HCT116 (cell line): ENCODE data around the gene HCN3. TPM values are rescaled to one million over a fixed set of nuclear protein-coding genes. Genes with fewer than 3 reads are reported as not detected.

Source experiments
- ATAC-seq: fragments of 200-7000 bp; cut with Tn5 transposase; 2 replicates; pipeline ENCODE4 v1.9.1; 2020; ENCODE audit warnings: mild to moderate bottlenecking, moderate library complexity
- BruUV-seq: library from RNA; stranded (reverse); fragments of 400-500 nt; replicated peaks from 2 replicates; lab custom pipeline; 2021; lab: Mats Ljungman, UMichigan
- CTCF ChIA-PET: fragments of 300-600 bp; sonication (Branson Sonifier 250); formaldehyde crosslinking; loops from one replicate; lab custom pipeline; 2021; ENCODE audit warnings: antibody characterized with exemption; lab: Charles Lee
- POLR2A ChIA-PET: fragments of 300-600, 350-600 bp; sonication (Branson Sonifier 250); formaldehyde crosslinking; loops from one replicate; lab custom pipeline; 2021; ENCODE audit warnings: antibody characterized with exemption; lab: Charles Lee
- RAD21 ChIA-PET, 2 experiments: fragments of 300-600 bp; sonication (Branson Sonifier 250); formaldehyde crosslinking; loops; one replicate each; lab custom pipeline; 2023; ENCODE audit warnings: low total read pairs in 2 of 2; ENCODE audit not compliant: uncharacterized antibody in 2 of 2, unreplicated experiment in 2 of 2, low non-redundant PET in 1 of 2; lab: Charles Lee
- DNase-seq: peaks from one replicate; pipeline ENCODE4 v3.0.0-alpha.2; 2010; ENCODE audit warnings: low read depth, low spot score
- H2AFZ ChIP-seq: fragments of 200-600 bp; shearing (Covaris generic), sonication (generic); 2 replicates; pipeline ENCODE4 v1.6.1; 2017; ENCODE audit warnings: low read depth, mixed run types, mixed read lengths, antibody characterized with exemption, low read length; ENCODE audit not compliant: poor library complexity, severe bottlenecking
- H3K27ac ChIP-seq: 2 replicates; pipeline ENCODE4 v1.5.1; 2012; ENCODE audit warnings: low read depth, low read length
- H3K27me3 ChIP-seq: fragments of 200-600 bp; sonication (generic); 2 replicates; pipeline ENCODE4 v1.6.1; 2016; ENCODE audit warnings: mixed run types, low read length, mixed read lengths; ENCODE audit not compliant: insufficient read depth
- H3K36me3 ChIP-seq, 2 experiments: fragments of 200-500 bp in 1 of 2; fragments of 200-600 bp in 1 of 2; sonication (Bioruptor generic) in 1 of 2; sonication (generic) in 1 of 2; 2 replicates each; pipeline versions ENCODE4 v1.5.1 to v1.6.1; 2014 to 2016; ENCODE audit warnings: low read length in 2 of 2, inconsistent platforms in 1 of 2, mixed read lengths in 1 of 2, mixed run types in 1 of 2; ENCODE audit not compliant: insufficient read depth in 2 of 2, control insufficient read depth in 1 of 2
- H3K4me1 ChIP-seq, 2 experiments: fragments of 200-600 bp in 1 of 2; sonication (generic) in 1 of 2; 2 replicates each; pipeline versions ENCODE4 v1.5.1 to v1.6.1; 2012 to 2017; ENCODE audit warnings: low read length in 2 of 2, inconsistent platforms in 1 of 2, mild to moderate bottlenecking in 1 of 2, mixed read lengths in 1 of 2, mixed run types in 1 of 2, moderate library complexity in 1 of 2; ENCODE audit not compliant: insufficient read depth in 2 of 2, control insufficient read depth in 1 of 2
- H3K4me2 ChIP-seq: fragments of 200-600 bp; sonication (generic); 2 replicates; pipeline ENCODE4 v1.6.1; 2017; ENCODE audit warnings: mixed run types, low read length, mixed read lengths
- H3K4me3 ChIP-seq, 2 experiments: fragments of 200-600 bp in 1 of 2; sonication (generic) in 1 of 2; replicated peaks in 1 of 2; 2 replicates each; pipeline ENCODE4 v1.5.1; 2011 to 2016; ENCODE audit warnings: low read length in 2 of 2, control low read depth in 1 of 2, low read depth in 1 of 2, mild to moderate bottlenecking in 1 of 2, mixed read lengths in 1 of 2, mixed run types in 1 of 2
- H3K79me2 ChIP-seq: fragments of 200-600 bp; sonication (generic); 2 replicates; pipeline ENCODE4 v1.6.1; 2017; ENCODE audit warnings: mild to moderate bottlenecking, mixed run types, low read length, moderate library complexity, mixed read lengths; ENCODE audit not compliant: insufficient read depth
- H3K9ac ChIP-seq: fragments of 200-600 bp; sonication (generic); 2 replicates; pipeline ENCODE4 v1.6.1; 2016; ENCODE audit warnings: low read length, mixed read lengths
- H3K9me2 ChIP-seq: fragments of 200-600 bp; sonication (generic), shearing (Covaris generic); 2 replicates; pipeline ENCODE4 v1.6.1; 2017; ENCODE audit warnings: mixed run types, mild to moderate bottlenecking, moderate library complexity; ENCODE audit not compliant: insufficient read depth
- H3K9me3 ChIP-seq, 2 experiments: fragments of 200-500 bp in 1 of 2; fragments of 200-600 bp in 1 of 2; sonication (Bioruptor generic) in 1 of 2; sonication (generic) in 1 of 2; 2 replicates each; pipeline ENCODE4 v1.6.1; 2014 to 2017; ENCODE audit warnings: low read length in 2 of 2, mixed read lengths in 2 of 2, inconsistent platforms in 1 of 2, low read depth in 1 of 2, mild to moderate bottlenecking in 1 of 2, mixed run types in 1 of 2, moderate library complexity in 1 of 2; ENCODE audit not compliant: control insufficient read depth in 1 of 2, insufficient read depth in 1 of 2
- H4K20me1 ChIP-seq: fragments of 200-600 bp; sonication (generic), shearing (Covaris generic); 2 replicates; pipeline ENCODE4 v1.6.1; 2017; ENCODE audit warnings: mixed run types, mild to moderate bottlenecking, moderate library complexity; ENCODE audit not compliant: insufficient read depth
- CBX3 ChIP-seq: IDR thresholded peaks from 2 replicates; pipeline ENCODE4 v1.6.1; 2012; ENCODE audit warnings: low read depth
- CTCF ChIP-seq, 3 experiments: fragments of 200-600 bp in 1 of 3; sonication (generic) in 1 of 3; IDR thresholded peaks in 2 of 3; conservative IDR thresholded peaks in 1 of 3; 2 replicates each; pipeline ENCODE4 v1.5.1; 2012 to 2017; ENCODE audit warnings: low read depth in 2 of 3, low read length in 2 of 3, antibody characterized with exemption in 1 of 3, borderline replicate concordance in 1 of 3, control low read depth in 1 of 3, mild to moderate bottlenecking in 1 of 3, mixed read lengths in 1 of 3, mixed run types in 1 of 3, moderate library complexity in 1 of 3; ENCODE audit not compliant: insufficient read depth in 1 of 3
- EGR1 ChIP-seq: IDR thresholded peaks from 2 replicates; pipeline ENCODE4 v1.6.1; 2012; ENCODE audit warnings: low read depth
- ELF1 ChIP-seq: IDR thresholded peaks from 2 replicates; pipeline ENCODE4 v1.6.1; 2012; ENCODE audit warnings: low read depth, borderline replicate concordance
- EZH2 ChIP-seq: fragments of 200-600 bp; sonication (generic); IDR thresholded peaks from 2 replicates; pipeline ENCODE4 v1.6.1; 2017; ENCODE audit warnings: antibody characterized with exemption, mixed run types
- EZH2phosphoT487 ChIP-seq: fragments of 200-600 bp; IDR thresholded peaks from 2 replicates; pipeline ENCODE4 v1.6.1; 2018; ENCODE audit warnings: antibody characterized with exemption, borderline replicate concordance
- FOSL1 ChIP-seq: IDR thresholded peaks from 2 replicates; pipeline ENCODE4 v1.6.1; 2012; ENCODE audit warnings: low read depth
- MAX ChIP-seq: IDR thresholded peaks from 2 replicates; pipeline ENCODE4 v1.6.1; 2012
- POLR2A ChIP-seq: IDR thresholded peaks from 2 replicates; pipeline ENCODE4 v1.7.0; 2011; ENCODE audit warnings: borderline replicate concordance; ENCODE audit not compliant: insufficient read depth, insufficient read length; ENCODE audit errors: extremely low read depth
- POLR2AphosphoS5 ChIP-seq: IDR thresholded peaks from 2 replicates; pipeline ENCODE4 v1.6.1; 2011; ENCODE audit warnings: mild to moderate bottlenecking, low read depth, low read length, moderate library complexity
- RAD21 ChIP-seq: IDR thresholded peaks from 2 replicates; pipeline ENCODE4 v1.6.1; 2012; ENCODE audit warnings: low read depth, mild to moderate bottlenecking
- SIN3A ChIP-seq: IDR thresholded peaks from 2 replicates; pipeline ENCODE4 v1.6.1; 2012; ENCODE audit warnings: low read depth
- SP1 ChIP-seq: IDR thresholded peaks from 2 replicates; pipeline ENCODE4 v1.6.1; 2012; ENCODE audit warnings: low read depth
- ZFX ChIP-seq: fragments of 450-650 bp; IDR thresholded peaks from 2 replicates; pipeline ENCODE4 v1.6.1; 2017
- ZNF274 ChIP-seq: fragments of 200-500 bp; sonication (Bioruptor generic); IDR thresholded peaks from 2 replicates; pipeline ENCODE4 v1.6.1; 2014; ENCODE audit warnings: mild to moderate bottlenecking, low read depth, low read length, inconsistent platforms
- intact Hi-C: fragments of 100-400 bp; cut with micrococcal nuclease; formaldehyde crosslinking; loops from 2 replicates; pipeline ENCODE4 v1.10.0; 2022
- total RNA-seq: library from RNA; stranded (reverse); gene quantifications from one replicate; pipeline ENCODE4 v1.2.1, GENCODE V29; 2021; ENCODE audit not compliant: unreplicated experiment
- TF ChIP-seq, protein P1 (sequence below): IDR thresholded peaks from 2 replicates; pipeline ENCODE4 v1.6.1; 2011; ENCODE audit warnings: mild to moderate bottlenecking, low read length, moderate library complexity; ENCODE audit not compliant: insufficient replicate concordance; ENCODE audit errors: extremely low read depth

Gene HCN3
- total RNA-seq, 1 experiment from 2014 or later, result 8.5 TPM

DNA sequence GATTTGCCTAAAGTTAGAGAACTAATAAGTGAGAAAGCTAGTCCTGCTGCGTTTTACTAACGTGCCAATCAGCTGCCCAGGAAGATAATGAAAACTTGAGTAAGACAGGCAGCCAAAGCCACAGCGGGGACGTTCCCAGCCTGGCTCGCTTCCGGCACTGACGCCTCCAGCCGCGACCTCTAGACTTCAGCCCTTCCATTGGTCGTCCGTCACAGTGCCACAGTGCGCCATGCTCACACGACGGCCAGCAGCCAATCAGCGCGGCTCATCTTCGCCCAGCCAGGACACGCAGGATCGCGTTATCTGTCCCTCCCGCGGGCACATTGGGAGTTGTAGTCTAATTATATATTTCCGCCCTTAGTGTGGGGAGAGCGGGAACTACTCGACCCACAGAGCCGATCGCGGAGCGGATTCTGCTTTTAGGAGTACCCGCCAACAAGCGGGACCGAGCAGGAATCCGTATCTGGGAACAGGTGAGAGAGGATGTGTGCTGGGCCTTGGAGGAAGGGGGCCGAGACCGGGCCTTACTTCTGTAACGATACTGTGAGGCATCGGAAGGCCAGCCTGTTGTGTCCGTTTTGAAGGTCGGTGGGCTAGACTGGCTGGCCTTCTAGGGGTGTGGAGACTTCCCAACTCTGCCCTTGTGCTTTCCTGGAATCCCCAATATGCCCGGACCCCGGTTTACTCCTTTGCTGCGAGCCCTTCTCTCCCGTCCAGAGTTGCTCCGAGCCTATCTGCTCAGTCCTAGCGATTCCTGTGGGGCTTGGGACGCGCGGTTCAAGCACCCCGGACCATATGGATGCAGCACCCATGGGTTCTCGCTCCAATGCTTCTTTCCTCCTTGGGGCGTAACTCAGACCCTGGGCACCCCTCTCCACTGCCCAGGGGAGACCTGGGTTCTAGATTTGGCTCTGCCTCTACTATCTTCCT is 31.5 kb downstream of the HCN3 start, which contains the start of gene FDPS (continued):
- TF ChIP-seq, protein P1, sequence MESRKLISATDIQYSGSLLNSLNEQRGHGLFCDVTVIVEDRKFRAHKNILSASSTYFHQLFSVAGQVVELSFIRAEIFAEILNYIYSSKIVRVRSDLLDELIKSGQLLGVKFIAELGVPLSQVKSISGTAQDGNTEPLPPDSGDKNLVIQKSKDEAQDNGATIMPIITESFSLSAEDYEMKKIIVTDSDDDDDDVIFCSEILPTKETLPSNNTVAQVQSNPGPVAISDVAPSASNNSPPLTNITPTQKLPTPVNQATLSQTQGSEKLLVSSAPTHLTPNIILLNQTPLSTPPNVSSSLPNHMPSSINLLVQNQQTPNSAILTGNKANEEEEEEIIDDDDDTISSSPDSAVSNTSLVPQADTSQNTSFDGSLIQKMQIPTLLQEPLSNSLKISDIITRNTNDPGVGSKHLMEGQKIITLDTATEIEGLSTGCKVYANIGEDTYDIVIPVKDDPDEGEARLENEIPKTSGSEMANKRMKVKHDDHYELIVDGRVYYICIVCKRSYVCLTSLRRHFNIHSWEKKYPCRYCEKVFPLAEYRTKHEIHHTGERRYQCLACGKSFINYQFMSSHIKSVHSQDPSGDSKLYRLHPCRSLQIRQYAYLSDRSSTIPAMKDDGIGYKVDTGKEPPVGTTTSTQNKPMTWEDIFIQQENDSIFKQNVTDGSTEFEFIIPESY, result peak; percentile 96
- TF ChIP-seq ELF1, result peak; percentile 84; the same call in 1 of the 2 replicates
- no peak for TF ChIP-seq FOSL1

GRCh38 chr1:155309423-155310021 is 32.3 kb downstream of the HCN3 start:
- Histone ChIP-seq H3K27ac (peak overlapping the region; percentile 88), H2AFZ (no peak overlapping the region), H3K4me3 (peak overlapping the region; percentile 82 to 99), H3K4me2 (peak overlapping the region; percentile 89), H3K27me3 (no peaks in the 10 kb centered on the region), H3K36me3 (peaks cover 0 to 17% of the 10 kb centered on the region in 2 experiments; a peak in 2 of 4 replicates), H3K9ac (peak overlapping the region; percentile 96), H3K79me2 (peaks cover 47% of the 10 kb centered on the region), H3K4me1 (peaks cover 8 to 26% of the 10 kb centered on the region in 2 experiments; a peak in 3 of 4 replicates), H4K20me1 (no peaks in the 10 kb centered on the region), H3K9me3 (no peaks in the 10 kb centered on the region), H3K9me2 (no peaks in the 10 kb centered on the region)
- intact Hi-C loops, result loop anchor here (5.0 kb wide), 1 partner anchor 57 kb away; no protein-coding TSS in a partner anchor
- ATAC-seq (peak; percentile 6; the same call in 1 of the 2 replicates), DNase-seq (no peak)
- ChIA-PET CTCF (no interaction called here), POLR2A (no interaction called here), RAD21 (no interaction called here)
- no TSS peak for BruUV-seq
- no peak for TF ChIP-seq POLR2AphosphoS5
- TF ChIP-seq MAX, result no peak
- TF ChIP-seq RAD21, result no peak
- TF ChIP-seq EZH2phosphoT487, result no peak
- TF ChIP-seq EGR1, result no peak
- no peak for TF ChIP-seq ZFX
- TF ChIP-seq CTCF (IDR thresholded peaks at IDR 0.05 in 2 of 3, conservative IDR thresholded peaks at IDR 0.05 in 1 of 3; ENCODE audit: borderline replicate concordance in 1 of 3, insufficient read depth in 1 of 3, low read depth in 2 of 3, low read length in 2 of 3), result no peak
- TF ChIP-seq EZH2, result no peak
- no peak for TF ChIP-seq FOSL1
- no peak for TF ChIP-seq SIN3A
- no peak for TF ChIP-seq SP1
- no peak for TF ChIP-seq ZNF274
- TF ChIP-seq, protein P1, result no peak
- TF ChIP-seq POLR2A, result no peak
- TF ChIP-seq ELF1, result no peak
- no peak for TF ChIP-seq CBX3
